ENCODE measurements around the gene ZNF280D. TPM values are rescaled to one million over a fixed set of nuclear protein-coding genes. Genes with fewer than 3 reads are reported as not detected.

Gene ZNF280D
- polyA plus RNA-seq, 2 of the 4 experiments (the other 2 are of a cell fraction), result 13.4 to 21.8 TPM

DNA sequence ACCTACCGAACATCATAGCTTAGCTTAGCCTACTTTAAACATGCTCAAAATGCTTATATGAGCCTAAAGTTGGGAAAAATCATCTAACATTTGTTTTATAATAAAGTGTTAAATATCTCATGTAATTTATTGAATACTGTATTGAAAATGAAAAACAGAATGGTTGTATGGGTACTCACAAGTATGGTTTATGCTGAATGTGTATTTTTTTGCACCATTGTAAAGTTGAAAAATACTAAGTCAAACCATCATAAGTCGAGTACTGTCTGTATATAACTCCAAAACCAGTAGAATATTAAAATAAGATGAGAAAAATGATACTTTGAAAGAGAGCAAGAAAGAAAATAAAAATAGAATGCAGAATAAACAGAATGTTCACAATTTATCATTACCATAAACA lies 115.7 kb downstream of the ZNF280D start:
- Histone ChIP-seq H3K4me2 (no peak overlapping the region), H3K4me3 (no peak overlapping the region), H3K27ac (no peak overlapping the region), H3K9me3 (peaks cover 4% of the 10 kb centered on the region; the same call in 2 of the 3 replicates), H3K4me1 (no peaks in the 10 kb centered on the region)
- POLR2A ChIA-PET, result no interaction called here
- no peak for DNase-seq (ENCODE audit: low read depth in 1 of 2, low spot score in 1 of 2)
- CTCF ChIA-PET, result no interaction called here
- no peak for TF ChIP-seq CHD2 (IDR thresholded peaks at IDR 0.05; ENCODE audit: low read length, partially characterized antibody)
- no peak for TF ChIP-seq MAZ (IDR thresholded peaks at IDR 0.05; ENCODE audit: borderline replicate concordance, low read depth, low read length)
- TF ChIP-seq MAFK (IDR thresholded peaks at IDR 0.05; ENCODE audit: partially characterized antibody), result peak; percentile 66
- no peak for TF ChIP-seq CEBPB (IDR thresholded peaks at IDR 0.05)
- ATAC-seq, result no peak
- WGBS (ENCODE audit: missing lambda C conversion rate), result 45% methylated on average over 2 of the region's 2 CpGs
- peak; percentile 92 for FAIRE-seq

DNA sequence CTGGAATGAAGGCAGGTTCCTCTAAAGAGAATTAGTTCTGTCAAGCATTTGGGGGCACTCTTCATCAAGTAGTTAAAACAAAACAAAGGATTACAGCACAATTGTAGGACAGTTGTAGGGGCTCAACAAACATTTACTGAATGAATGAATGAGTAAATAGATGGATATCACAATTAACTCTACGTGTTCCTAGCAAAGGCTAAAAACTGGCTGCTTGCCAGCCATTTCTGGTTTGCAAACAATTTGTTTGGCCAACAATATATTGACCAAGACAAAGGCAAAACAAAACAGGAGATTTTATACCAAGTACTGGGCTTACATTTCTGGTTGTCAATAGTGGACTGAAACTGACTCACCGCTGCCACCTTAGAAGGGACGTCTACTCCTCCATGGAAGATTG lies 116.8 kb downstream of the ZNF280D start:
- CTCF ChIA-PET, result no interaction called here
- no peak overlapping the region for H3K4me3 ChIP-seq
- FAIRE-seq, result peak; percentile 86
- no peak overlapping the region for H3K4me2 ChIP-seq
- 58% methylated on average over 3 of the region's 3 CpGs for WGBS (ENCODE audit: missing lambda C conversion rate)
- no peaks in the 10 kb centered on the region for H3K4me1 ChIP-seq
- no peak overlapping the region for H3K27ac ChIP-seq
- H3K9me3 ChIP-seq, result peaks cover 4% of the 10 kb centered on the region; the same call in 2 of the 3 replicates
- DNase-seq (ENCODE audit: low read depth in 1 of 2, low spot score in 1 of 2), result no peak
- no peak for TF ChIP-seq ZFP36 (IDR thresholded peaks at IDR 0.05; ENCODE audit: borderline replicate concordance, partially characterized antibody)
- TF ChIP-seq, protein P1, sequence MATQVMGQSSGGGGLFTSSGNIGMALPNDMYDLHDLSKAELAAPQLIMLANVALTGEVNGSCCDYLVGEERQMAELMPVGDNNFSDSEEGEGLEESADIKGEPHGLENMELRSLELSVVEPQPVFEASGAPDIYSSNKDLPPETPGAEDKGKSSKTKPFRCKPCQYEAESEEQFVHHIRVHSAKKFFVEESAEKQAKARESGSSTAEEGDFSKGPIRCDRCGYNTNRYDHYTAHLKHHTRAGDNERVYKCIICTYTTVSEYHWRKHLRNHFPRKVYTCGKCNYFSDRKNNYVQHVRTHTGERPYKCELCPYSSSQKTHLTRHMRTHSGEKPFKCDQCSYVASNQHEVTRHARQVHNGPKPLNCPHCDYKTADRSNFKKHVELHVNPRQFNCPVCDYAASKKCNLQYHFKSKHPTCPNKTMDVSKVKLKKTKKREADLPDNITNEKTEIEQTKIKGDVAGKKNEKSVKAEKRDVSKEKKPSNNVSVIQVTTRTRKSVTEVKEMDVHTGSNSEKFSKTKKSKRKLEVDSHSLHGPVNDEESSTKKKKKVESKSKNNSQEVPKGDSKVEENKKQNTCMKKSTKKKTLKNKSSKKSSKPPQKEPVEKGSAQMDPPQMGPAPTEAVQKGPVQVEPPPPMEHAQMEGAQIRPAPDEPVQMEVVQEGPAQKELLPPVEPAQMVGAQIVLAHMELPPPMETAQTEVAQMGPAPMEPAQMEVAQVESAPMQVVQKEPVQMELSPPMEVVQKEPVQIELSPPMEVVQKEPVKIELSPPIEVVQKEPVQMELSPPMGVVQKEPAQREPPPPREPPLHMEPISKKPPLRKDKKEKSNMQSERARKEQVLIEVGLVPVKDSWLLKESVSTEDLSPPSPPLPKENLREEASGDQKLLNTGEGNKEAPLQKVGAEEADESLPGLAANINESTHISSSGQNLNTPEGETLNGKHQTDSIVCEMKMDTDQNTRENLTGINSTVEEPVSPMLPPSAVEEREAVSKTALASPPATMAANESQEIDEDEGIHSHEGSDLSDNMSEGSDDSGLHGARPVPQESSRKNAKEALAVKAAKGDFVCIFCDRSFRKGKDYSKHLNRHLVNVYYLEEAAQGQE (IDR thresholded peaks at IDR 0.05), result no peak
- no peak for TF ChIP-seq MAZ (IDR thresholded peaks at IDR 0.05; ENCODE audit: borderline replicate concordance, low read depth, low read length)
- no peak for TF ChIP-seq TP53 (CRISPR knock-in tag; IDR thresholded peaks at IDR 0.05)
- no peak for TF ChIP-seq NFE2L2 (conservative IDR thresholded peaks at IDR 0.05; ENCODE audit: low read length)
- no peak for TF ChIP-seq EHMT2 (IDR thresholded peaks at IDR 0.05; ENCODE audit: low read depth)
- no peak for TF ChIP-seq HMGXB4 (CRISPR knock-in tag; IDR thresholded peaks at IDR 0.05; ENCODE audit: borderline replicate concordance)
- no peak for TF ChIP-seq ZNF302 (CRISPR knock-in tag; IDR thresholded peaks at IDR 0.05)
- TF ChIP-seq JUNB (IDR thresholded peaks at IDR 0.05), result no peak
- TF ChIP-seq HDAC2 (IDR thresholded peaks at IDR 0.05), result no peak
- TF ChIP-seq MAFK (IDR thresholded peaks at IDR 0.05; ENCODE audit: partially characterized antibody), result no peak
- no peak for TF ChIP-seq BHLHE40 (IDR thresholded peaks at IDR 0.05; ENCODE audit: low read depth, low read length)
- no peak for TF ChIP-seq MYC (IDR thresholded peaks at IDR 0.05; ENCODE audit: borderline replicate concordance, low read length)
- no peak for TF ChIP-seq RNF2 (IDR thresholded peaks at IDR 0.05; ENCODE audit: borderline replicate concordance, low read depth)
- TF ChIP-seq RARB (CRISPR knock-in tag; IDR thresholded peaks at IDR 0.05), result no peak
- no peak for TF ChIP-seq CHD2 (IDR thresholded peaks at IDR 0.05; ENCODE audit: low read length, partially characterized antibody)
- TF ChIP-seq CBX8 (IDR thresholded peaks at IDR 0.05), result no peak
- POLR2A ChIA-PET, result no interaction called here
- no peak for ATAC-seq

DNA sequence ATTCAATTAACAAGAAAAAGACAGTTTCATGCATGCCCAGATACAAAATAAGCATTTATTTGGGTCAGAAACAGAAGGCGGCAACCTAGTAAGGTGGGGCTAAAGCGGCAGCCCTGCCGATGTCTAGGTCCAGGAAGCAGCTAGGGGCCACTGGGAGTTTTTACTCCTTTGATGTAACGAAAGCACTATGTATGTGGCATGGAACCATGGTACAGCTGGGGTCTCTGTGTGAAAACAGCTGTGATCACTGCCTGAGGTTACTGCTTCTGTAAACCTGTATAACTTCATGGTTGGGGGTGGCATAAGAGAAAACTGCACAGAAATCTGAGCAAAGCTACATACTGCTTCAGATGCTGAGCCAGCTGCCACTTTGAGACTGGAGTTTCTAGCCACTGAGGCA lies 119.5 kb downstream of the ZNF280D start:
- CTCF ChIA-PET, result interaction anchor here (1.0 kb wide), 1 partner anchor 9 kb away, joined by 5 read pairs; no protein-coding TSS in a partner anchor
- no peak for DNase-seq (ENCODE audit: low read depth in 1 of 2, low spot score in 1 of 2)
- no peak overlapping the region for H3K27ac ChIP-seq
- no peaks in the 10 kb centered on the region for H3K4me1 ChIP-seq
- no peak overlapping the region for H3K4me3 ChIP-seq
- 84% methylated on average over 4 of the region's 4 CpGs for WGBS (ENCODE audit: missing lambda C conversion rate)
- no peak for ATAC-seq
- POLR2A ChIA-PET, result no interaction called here
- no peak overlapping the region for H3K4me2 ChIP-seq
- FAIRE-seq, result no peak
- no peaks in the 10 kb centered on the region; the same call in 1 of the 3 replicates for H3K9me3 ChIP-seq
- TF ChIP-seq, protein P2, sequence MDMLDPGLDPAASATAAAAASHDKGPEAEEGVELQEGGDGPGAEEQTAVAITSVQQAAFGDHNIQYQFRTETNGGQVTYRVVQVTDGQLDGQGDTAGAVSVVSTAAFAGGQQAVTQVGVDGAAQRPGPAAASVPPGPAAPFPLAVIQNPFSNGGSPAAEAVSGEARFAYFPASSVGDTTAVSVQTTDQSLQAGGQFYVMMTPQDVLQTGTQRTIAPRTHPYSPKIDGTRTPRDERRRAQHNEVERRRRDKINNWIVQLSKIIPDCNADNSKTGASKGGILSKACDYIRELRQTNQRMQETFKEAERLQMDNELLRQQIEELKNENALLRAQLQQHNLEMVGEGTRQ (IDR thresholded peaks at IDR 0.05), result no peak
- no peak for TF ChIP-seq RCOR1 (IDR thresholded peaks at IDR 0.05; ENCODE audit: low read depth, low read length)
- TF ChIP-seq, protein P3, sequence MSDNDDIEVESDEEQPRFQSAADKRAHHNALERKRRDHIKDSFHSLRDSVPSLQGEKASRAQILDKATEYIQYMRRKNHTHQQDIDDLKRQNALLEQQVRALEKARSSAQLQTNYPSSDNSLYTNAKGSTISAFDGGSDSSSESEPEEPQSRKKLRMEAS (IDR thresholded peaks at IDR 0.05), result no peak
- TF ChIP-seq, protein P4, sequence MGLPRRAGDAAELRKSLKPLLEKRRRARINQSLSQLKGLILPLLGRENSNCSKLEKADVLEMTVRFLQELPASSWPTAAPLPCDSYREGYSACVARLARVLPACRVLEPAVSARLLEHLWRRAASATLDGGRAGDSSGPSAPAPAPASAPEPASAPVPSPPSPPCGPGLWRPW (IDR thresholded peaks at IDR 0.05), result no peak
- TF ChIP-seq FOSB (CRISPR knock-in tag; IDR thresholded peaks at IDR 0.05), result no peak
- TF ChIP-seq HOXA7 (CRISPR knock-in tag; IDR thresholded peaks at IDR 0.05), result no peak
- TF ChIP-seq, protein P5, sequence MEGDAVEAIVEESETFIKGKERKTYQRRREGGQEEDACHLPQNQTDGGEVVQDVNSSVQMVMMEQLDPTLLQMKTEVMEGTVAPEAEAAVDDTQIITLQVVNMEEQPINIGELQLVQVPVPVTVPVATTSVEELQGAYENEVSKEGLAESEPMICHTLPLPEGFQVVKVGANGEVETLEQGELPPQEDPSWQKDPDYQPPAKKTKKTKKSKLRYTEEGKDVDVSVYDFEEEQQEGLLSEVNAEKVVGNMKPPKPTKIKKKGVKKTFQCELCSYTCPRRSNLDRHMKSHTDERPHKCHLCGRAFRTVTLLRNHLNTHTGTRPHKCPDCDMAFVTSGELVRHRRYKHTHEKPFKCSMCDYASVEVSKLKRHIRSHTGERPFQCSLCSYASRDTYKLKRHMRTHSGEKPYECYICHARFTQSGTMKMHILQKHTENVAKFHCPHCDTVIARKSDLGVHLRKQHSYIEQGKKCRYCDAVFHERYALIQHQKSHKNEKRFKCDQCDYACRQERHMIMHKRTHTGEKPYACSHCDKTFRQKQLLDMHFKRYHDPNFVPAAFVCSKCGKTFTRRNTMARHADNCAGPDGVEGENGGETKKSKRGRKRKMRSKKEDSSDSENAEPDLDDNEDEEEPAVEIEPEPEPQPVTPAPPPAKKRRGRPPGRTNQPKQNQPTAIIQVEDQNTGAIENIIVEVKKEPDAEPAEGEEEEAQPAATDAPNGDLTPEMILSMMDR (IDR thresholded peaks at IDR 0.05), result no peak
- no peak for TF ChIP-seq CEBPB (IDR thresholded peaks at IDR 0.05)
- TF ChIP-seq PHF8 (IDR thresholded peaks at IDR 0.05; ENCODE audit: borderline replicate concordance, low read depth), result no peak
- no peak for TF ChIP-seq POLR2A (IDR thresholded peaks at IDR 0.05; ENCODE audit: low read length)
